Colonic mucosa (tissue), 4 donors: ENCODE data around the gene TMPRSS3. TPM values are rescaled to one million over a fixed set of nuclear protein-coding genes. Genes with fewer than 3 reads are reported as not detected.

Experiments
- DNase-seq: peaks from one replicate; pipeline ENCODE4 v3.0.0-alpha.2; 2020
- H3K27ac ChIP-seq: fragments of 200-600 bp; one replicate; pipeline ENCODE4 v1.8.0; 2021
- H3K27me3 ChIP-seq: fragments of 200-600 bp; one replicate; pipeline ENCODE4 v1.8.0; 2021
- H3K36me3 ChIP-seq: fragments of 200-600 bp; one replicate; pipeline ENCODE4 v1.8.0; 2021
- H3K4me1 ChIP-seq: fragments of 200-600 bp; one replicate; pipeline ENCODE4 v1.8.0; 2021; ENCODE audit warnings: mild to moderate bottlenecking
- H3K4me3 ChIP-seq: fragments of 200-600 bp; one replicate; pipeline ENCODE4 v1.8.0; 2021
- H3K9ac ChIP-seq, 2 donors: one replicate each; pipeline ENCODE4 v1.7.0; 2013; ENCODE audit warnings: control low read depth in 2 of 2, low read depth in 2 of 2, low read length in 2 of 2
- H3K9me3 ChIP-seq: fragments of 200-600 bp; one replicate; pipeline ENCODE4 v1.8.0; 2021
- CTCF ChIP-seq: fragments of 200-600 bp; IDR thresholded peaks from one replicate; pipeline ENCODE4 v1.8.0; 2022; ENCODE audit warnings: antibody characterized with exemption, mild to moderate bottlenecking
- intact Hi-C: fragments of 100-400 bp; cut with DNase I; formaldehyde crosslinking; loops from one replicate; pipeline ENCODE4 v1.14.1; 2022
- total RNA-seq, 2 donors: library from RNA; stranded (reverse); fragmentation: NEBNext Ultra II Directional in 1 of 2; extraction: Animal tissue kit (Norgen Biotek cat#: 25700) in 1 of 2; gene quantifications; one replicate each; pipeline ENCODE4 v1.2.1, GENCODE V29; 2021
- donor health status: healthy.
- donor health status: DM: no; HTN: no; CAD: no.
- donor health status: DM: no; HTN: no; CAD: no.

The TMPRSS3 gene
- total RNA-seq, 2 donors from 2014 or later = 0.82 to 1.2 TPM

- no peak overlapping the region for H3K4me3 ChIP-seq
- no peaks in the 10 kb centered on the region for H3K9me3 ChIP-seq
- no peaks in the 10 kb centered on the region for H3K4me1 ChIP-seq
- no peak for TF ChIP-seq CTCF
- no peak overlapping the region for H3K27ac ChIP-seq
- intact Hi-C loops = no loop called here
- H3K9ac ChIP-seq = no peak overlapping the region
- no peaks in the 10 kb centered on the region for H3K27me3 ChIP-seq
- DNase-seq = no peak
- no peaks in the 10 kb centered on the region for H3K36me3 ChIP-seq
Measured at GRCh38 chr21:42423685-42424084, 27.8 kb upstream of the TMPRSS3 start.

GRCh38 chr21:42423197-42423675, 27.4 kb upstream of the TMPRSS3 start:
- no peaks in the 10 kb centered on the region for H3K36me3 ChIP-seq
- no peaks in the 10 kb centered on the region for H3K27me3 ChIP-seq
- no peak overlapping the region for H3K27ac ChIP-seq
- intact Hi-C loops = no loop called here
- H3K4me3 ChIP-seq = no peak overlapping the region
- H3K9me3 ChIP-seq = no peaks in the 10 kb centered on the region
- no peaks in the 10 kb centered on the region for H3K4me1 ChIP-seq
- H3K9ac ChIP-seq = no peak overlapping the region
- TF ChIP-seq CTCF = no peak
- no peak for DNase-seq

GRCh38 chr21:42421018-42421793, 25.4 kb upstream of the TMPRSS3 start:
- TF ChIP-seq CTCF = no peak
- DNase-seq = peak; percentile 59
- Histone ChIP-seq H3K27me3 (no peaks in the 10 kb centered on the region), H3K9me3 (no peaks in the 10 kb centered on the region), H3K27ac (no peak overlapping the region), H3K4me3 (no peak overlapping the region), H3K4me1 (no peaks in the 10 kb centered on the region), H3K9ac (no peak overlapping the region), H3K36me3 (no peaks in the 10 kb centered on the region)
- intact Hi-C loops = no loop called here

GRCh38 chr21:42419845-42420244, 24.0 kb upstream of the TMPRSS3 start:
- intact Hi-C loops = no loop called here
- Histone ChIP-seq H3K36me3 (no peaks in the 10 kb centered on the region), H3K4me1 (no peaks in the 10 kb centered on the region), H3K4me3 (no peak overlapping the region), H3K27me3 (no peaks in the 10 kb centered on the region), H3K27ac (no peak overlapping the region), H3K9ac (no peak overlapping the region), H3K9me3 (no peaks in the 10 kb centered on the region)
- no peak for DNase-seq
- TF ChIP-seq CTCF = no peak

GRCh38 chr21:42418886-42419285, 23.0 kb upstream of the TMPRSS3 start:
- no peak for DNase-seq
- Histone ChIP-seq H3K4me1 (no peaks in the 10 kb centered on the region), H3K9ac (no peak overlapping the region), H3K4me3 (no peak overlapping the region), H3K36me3 (no peaks in the 10 kb centered on the region), H3K27ac (no peak overlapping the region), H3K27me3 (no peaks in the 10 kb centered on the region), H3K9me3 (no peaks in the 10 kb centered on the region)
- TF ChIP-seq CTCF = no peak
- intact Hi-C loops = no loop called here
